ENCODE data around the gene PIGT.

DNA sequence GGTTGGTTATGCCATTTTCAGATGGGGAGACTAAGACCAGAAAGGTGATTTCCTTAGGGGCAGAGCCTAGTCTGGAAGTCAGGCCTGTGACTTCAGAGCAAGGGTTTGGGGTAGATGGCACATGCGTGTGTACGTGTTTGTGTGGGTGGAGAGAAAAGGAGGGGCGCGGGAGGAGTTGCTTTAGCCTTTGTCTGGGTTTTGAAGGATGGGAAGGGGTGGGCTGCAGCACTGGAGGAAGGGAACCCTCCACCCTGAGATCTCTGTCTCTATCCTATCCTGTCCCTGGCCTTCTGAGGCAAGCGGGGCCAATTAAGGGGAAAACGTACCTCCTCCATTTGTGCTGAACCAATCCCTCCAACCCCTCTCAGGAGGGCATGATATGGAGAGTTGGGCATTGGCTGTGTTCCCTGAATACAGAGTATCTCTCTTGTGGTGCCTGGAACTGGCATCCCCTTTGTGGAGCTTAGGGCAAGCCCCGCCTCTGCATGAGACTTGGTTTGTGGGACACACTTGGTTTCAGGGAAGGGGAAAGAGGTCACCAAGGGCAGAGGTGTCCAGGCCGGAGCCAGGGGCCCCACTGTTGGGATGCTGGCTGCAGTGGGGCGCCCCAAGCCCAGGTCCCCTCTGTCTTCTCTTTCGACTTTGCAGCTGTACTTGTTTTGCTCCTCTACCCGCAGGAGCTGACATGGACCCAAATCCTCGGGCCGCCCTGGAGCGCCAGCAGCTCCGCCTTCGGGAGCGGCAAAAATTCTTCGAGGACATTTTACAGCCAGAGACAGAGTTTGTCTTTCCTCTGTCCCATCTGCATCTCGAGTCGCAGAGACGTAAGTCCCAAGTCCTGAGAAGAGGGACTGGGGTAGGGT lies 7.9 kb upstream of the PIGT start, which contains the start of gene DBNDD2:
- TF ChIP-seq SALL2 (tag by site-specific recombination; IDR thresholded peaks at IDR 0.05; ENCODE audit: borderline replicate concordance) (no peak), PRDM1 (tag by site-specific recombination; IDR thresholded peaks at IDR 0.05) (no peak), ZNF76 (tag by site-specific recombination; IDR thresholded peaks at IDR 0.05; ENCODE audit: borderline replicate concordance, low read depth) (no peak), ZNF341 (tag by site-specific recombination; IDR thresholded peaks at IDR 0.05; ENCODE audit: low read depth) (no peak), MZF1 (tag by site-specific recombination; IDR thresholded peaks at IDR 0.05; ENCODE audit: borderline replicate concordance) (no peak), REPIN1 (tag by site-specific recombination; IDR thresholded peaks at IDR 0.05; ENCODE audit: low read depth) (no peak), ZNF138 (tag by site-specific recombination; IDR thresholded peaks at IDR 0.05; ENCODE audit: borderline replicate concordance) (no peak)
- TF ChIP-seq, protein P1, sequence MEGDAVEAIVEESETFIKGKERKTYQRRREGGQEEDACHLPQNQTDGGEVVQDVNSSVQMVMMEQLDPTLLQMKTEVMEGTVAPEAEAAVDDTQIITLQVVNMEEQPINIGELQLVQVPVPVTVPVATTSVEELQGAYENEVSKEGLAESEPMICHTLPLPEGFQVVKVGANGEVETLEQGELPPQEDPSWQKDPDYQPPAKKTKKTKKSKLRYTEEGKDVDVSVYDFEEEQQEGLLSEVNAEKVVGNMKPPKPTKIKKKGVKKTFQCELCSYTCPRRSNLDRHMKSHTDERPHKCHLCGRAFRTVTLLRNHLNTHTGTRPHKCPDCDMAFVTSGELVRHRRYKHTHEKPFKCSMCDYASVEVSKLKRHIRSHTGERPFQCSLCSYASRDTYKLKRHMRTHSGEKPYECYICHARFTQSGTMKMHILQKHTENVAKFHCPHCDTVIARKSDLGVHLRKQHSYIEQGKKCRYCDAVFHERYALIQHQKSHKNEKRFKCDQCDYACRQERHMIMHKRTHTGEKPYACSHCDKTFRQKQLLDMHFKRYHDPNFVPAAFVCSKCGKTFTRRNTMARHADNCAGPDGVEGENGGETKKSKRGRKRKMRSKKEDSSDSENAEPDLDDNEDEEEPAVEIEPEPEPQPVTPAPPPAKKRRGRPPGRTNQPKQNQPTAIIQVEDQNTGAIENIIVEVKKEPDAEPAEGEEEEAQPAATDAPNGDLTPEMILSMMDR (tag by site-specific recombination; IDR thresholded peaks at IDR 0.05): no peak

All from HEK293 (cell line).